Transverse colon (tissue), 4 donors: ENCODE data around the gene DHCR24.
A peak's percentile ranks its signal among the peaks of the same experiment; 100 is the strongest.

ENCODE experiments used
- CTCF ChIP-seq, 5 experiments: fragments of 200-600 bp in 3 of 5; fragments of 450-650 bp in 2 of 5; sonication (generic) in 3 of 5; IDR thresholded peaks; 1 replicate in 2 of 5; 2 replicates in 3 of 5; pipeline ENCODE4 v1.5.1; 2016 to 2017; ENCODE audit warnings: antibody characterized with exemption in 5 of 5, inconsistent platforms in 3 of 5, mild to moderate bottlenecking in 2 of 5, moderate library complexity in 1 of 5
- EP300 ChIP-seq: sonication (generic); formaldehyde crosslinking; IDR thresholded peaks from one replicate; pipeline ENCODE4 v1.6.1; 2017; ENCODE audit warnings: antibody characterized with exemption, low read depth
- POLR2A ChIP-seq: fragments of 450-650 bp; IDR thresholded peaks from one replicate; pipeline ENCODE4 v1.6.1; 2016; ENCODE audit warnings: antibody characterized with exemption, mild to moderate bottlenecking, moderate library complexity
- POLR2AphosphoS5 ChIP-seq, 3 donors: sonication (generic); formaldehyde crosslinking; IDR thresholded peaks; one replicate each; pipeline ENCODE4 v1.6.1; 2016; ENCODE audit warnings: antibody characterized with exemption in 3 of 3

- peak in 2 of 3 donors; percentile 66 to 67 for TF ChIP-seq POLR2AphosphoS5 (IDR thresholded peaks at IDR 0.05)
- peak; percentile 42 to 91 (median 66) for TF ChIP-seq CTCF (IDR thresholded peaks at IDR 0.05)
- TF ChIP-seq POLR2A, result peak; percentile 83
- TF ChIP-seq EP300, result no peak
Measured at GRCh38 chr1:54800899-54801759, 85.9 kb downstream of the DHCR24 start, which contains the start of gene TTC22.
